ENCODE data around the gene MYPN.

The MYPN gene

DNA sequence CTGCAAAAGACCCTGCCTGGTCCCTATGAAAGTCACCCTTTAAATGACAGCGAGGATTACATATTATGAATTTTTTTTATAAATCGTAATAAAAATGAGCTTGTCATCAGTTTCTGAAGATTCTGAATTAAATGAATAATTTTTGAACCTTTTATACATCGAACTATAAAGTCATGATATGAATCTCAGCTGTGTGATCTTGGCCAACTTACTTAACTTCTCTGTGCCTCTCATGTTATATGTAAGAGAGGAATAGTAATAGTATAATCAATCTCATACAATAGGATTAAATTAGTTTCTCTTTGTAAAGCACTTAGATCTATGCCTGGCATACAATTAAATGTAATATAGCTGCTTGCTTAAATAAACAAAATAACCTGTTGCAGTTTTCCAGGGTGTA, 127.9 kb downstream of the MYPN start:
- ChIA-PET POLR2A (no interaction called here), CTCF (interaction anchor here (0.6 kb wide), 2 partner anchors 85 to 399 kb away, joined by 3 read pairs; no protein-coding TSS in a partner anchor)
- no peak overlapping the region for H3K4me3 ChIP-seq (ENCODE audit: low read depth, low read length)
- no peaks in the 10 kb centered on the region for H3K9me3 ChIP-seq (ENCODE audit: control insufficient read depth, insufficient read depth, low read depth, low read length)
- H3K36me3 ChIP-seq (ENCODE audit: control insufficient read depth in 2 of 2, insufficient read depth in 1 of 2, low read length in 2 of 2) = no peaks in the 10 kb centered on the region
- no peaks in the 10 kb centered on the region for H3K4me1 ChIP-seq (ENCODE audit: control insufficient read depth, insufficient read depth, low read length)
- H3K27ac ChIP-seq (ENCODE audit: extremely low read depth, low read depth, low read length) = no peak overlapping the region
- TF ChIP-seq ZBTB48 (tag by site-specific recombination; IDR thresholded peaks at IDR 0.05) = no peak
- peak; percentile 68; the same call in 1 of the 2 replicates for TF ChIP-seq SCRT2 (tag by site-specific recombination; IDR thresholded peaks at IDR 0.05)
- no peak for TF ChIP-seq ZNF37A (tag by site-specific recombination; IDR thresholded peaks at IDR 0.05)
- TF ChIP-seq PRDM10 (tag by site-specific recombination; IDR thresholded peaks at IDR 0.05) = no peak
- peak; percentile 71 for TF ChIP-seq ZNF768 (tag by site-specific recombination; IDR thresholded peaks at IDR 0.05)
- TF ChIP-seq ZNF585B (tag by site-specific recombination; IDR thresholded peaks at IDR 0.05) = no peak
- TF ChIP-seq MYNN (tag by site-specific recombination; IDR thresholded peaks at IDR 0.05; ENCODE audit: borderline replicate concordance) = no peak
- TF ChIP-seq ZSCAN23 (tag by site-specific recombination; IDR thresholded peaks at IDR 0.05) = no peak

GRCh38 chr10:68238371-68238770, 129.1 kb downstream of the MYPN start:
- Histone ChIP-seq H3K4me3 (ENCODE audit: low read depth, low read length) (no peak overlapping the region), H3K27ac (ENCODE audit: extremely low read depth, low read depth, low read length) (no peak overlapping the region), H3K4me1 (ENCODE audit: control insufficient read depth, insufficient read depth, low read length) (no peaks in the 10 kb centered on the region), H3K9me3 (ENCODE audit: control insufficient read depth, insufficient read depth, low read depth, low read length) (no peaks in the 10 kb centered on the region), H3K36me3 (ENCODE audit: control insufficient read depth in 2 of 2, insufficient read depth in 1 of 2, low read length in 2 of 2) (no peaks in the 10 kb centered on the region)
- POLR2A ChIA-PET = no interaction called here
- CTCF ChIA-PET = interaction anchor here (0.7 kb wide), 1 partner anchor 25 kb away, joined by 3 read pairs; no protein-coding TSS in a partner anchor
- TF ChIP-seq SCRT2 (tag by site-specific recombination; IDR thresholded peaks at IDR 0.05) (no peak), HOXD13 (CRISPR knock-in tag; IDR thresholded peaks at IDR 0.05; ENCODE audit: borderline replicate concordance) (no peak)

DNA sequence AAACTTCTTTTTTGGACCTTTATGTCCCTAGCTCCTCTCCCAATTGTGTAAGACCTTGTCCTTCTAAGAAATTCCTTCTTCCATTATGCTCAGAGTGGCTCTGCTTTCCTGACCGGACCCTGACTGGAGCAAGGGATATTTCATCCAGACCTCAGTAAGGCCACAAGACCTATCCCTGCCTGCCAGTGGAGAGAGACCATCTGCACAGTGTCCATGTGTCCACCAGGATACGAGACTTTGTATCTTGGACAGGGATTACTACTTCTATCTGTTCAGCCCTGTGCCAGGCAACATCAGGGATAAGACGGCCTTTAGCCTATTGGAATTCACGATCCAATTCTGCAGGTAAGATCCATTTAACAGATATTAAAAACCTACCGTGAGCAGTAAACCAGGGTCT, 129.8 kb downstream of the MYPN start:
- H3K9me3 ChIP-seq (ENCODE audit: control insufficient read depth, insufficient read depth, low read depth, low read length) = no peaks in the 10 kb centered on the region
- H3K27ac ChIP-seq (ENCODE audit: extremely low read depth, low read depth, low read length) = no peak overlapping the region
- ChIA-PET POLR2A (no interaction called here), CTCF (interaction anchor here (0.7 kb wide), 1 partner anchor 26 kb away, joined by 3 read pairs; no protein-coding TSS in a partner anchor)
- no peaks in the 10 kb centered on the region for H3K4me1 ChIP-seq (ENCODE audit: control insufficient read depth, insufficient read depth, low read length)
- TF ChIP-seq GLIS1 (tag by site-specific recombination; IDR thresholded peaks at IDR 0.05) (no peak), ZNF311 (tag by site-specific recombination; IDR thresholded peaks at IDR 0.05; ENCODE audit: borderline replicate concordance) (no peak), ZNF623 (tag by site-specific recombination; IDR thresholded peaks at IDR 0.05) (no peak), ZNF133 (tag by site-specific recombination; IDR thresholded peaks at IDR 0.05) (no peak), ZFP3 (tag by site-specific recombination; IDR thresholded peaks at IDR 0.05; ENCODE audit: low read depth) (no peak), ZNF48 (tag by site-specific recombination; IDR thresholded peaks at IDR 0.05) (no peak), ZNF394 (tag by site-specific recombination; IDR thresholded peaks at IDR 0.05; ENCODE audit: borderline replicate concordance) (no peak), ZBTB17 (tag by site-specific recombination; IDR thresholded peaks at IDR 0.05) (no peak), ZNF184 (tag by site-specific recombination; IDR thresholded peaks at IDR 0.05) (no peak), ZNF292 (tag by site-specific recombination; IDR thresholded peaks at IDR 0.05; ENCODE audit: borderline replicate concordance, low read depth) (no peak)
- no peaks in the 10 kb centered on the region for H3K36me3 ChIP-seq (ENCODE audit: control insufficient read depth in 2 of 2, insufficient read depth in 1 of 2, low read length in 2 of 2)
- no peak overlapping the region for H3K4me3 ChIP-seq (ENCODE audit: low read depth, low read length)
